Mammary epithelial cell (primary cell): Measurements from ENCODE around the gene CCDC57.

Experiments used
- CTCF ChIP-seq, 2 donors: IDR thresholded peaks in 1 of 2; conservative IDR thresholded peaks in 1 of 2; 2 replicates each; pipeline ENCODE4 v1.5.1; 2011 to 2012; ENCODE audit warnings: inconsistent platforms in 2 of 2, low read length in 2 of 2, mild to moderate bottlenecking in 2 of 2, control low read depth in 1 of 2, low read depth in 1 of 2; ENCODE audit not compliant: insufficient read depth in 1 of 2; ENCODE audit errors: extremely low read depth in 1 of 2
- EZH2 ChIP-seq: IDR thresholded peaks from 2 replicates; pipeline ENCODE4 v1.6.1; 2012; ENCODE audit warnings: low read length, inconsistent platforms, borderline replicate concordance

GRCh38 chr17:82127315-82127595, 85.4 kb downstream of the CCDC57 start:
- no peak for TF ChIP-seq CTCF (conservative IDR thresholded peaks at IDR 0.05 in 1 of 2, IDR thresholded peaks at IDR 0.05 in 1 of 2; ENCODE audit: extremely low read depth in 1 of 2, insufficient read depth in 1 of 2, low read depth in 1 of 2, low read length in 2 of 2)
- no peak for TF ChIP-seq EZH2
